ENCODE data around the gene NCAM1.

NCAM1 gene

DNA sequence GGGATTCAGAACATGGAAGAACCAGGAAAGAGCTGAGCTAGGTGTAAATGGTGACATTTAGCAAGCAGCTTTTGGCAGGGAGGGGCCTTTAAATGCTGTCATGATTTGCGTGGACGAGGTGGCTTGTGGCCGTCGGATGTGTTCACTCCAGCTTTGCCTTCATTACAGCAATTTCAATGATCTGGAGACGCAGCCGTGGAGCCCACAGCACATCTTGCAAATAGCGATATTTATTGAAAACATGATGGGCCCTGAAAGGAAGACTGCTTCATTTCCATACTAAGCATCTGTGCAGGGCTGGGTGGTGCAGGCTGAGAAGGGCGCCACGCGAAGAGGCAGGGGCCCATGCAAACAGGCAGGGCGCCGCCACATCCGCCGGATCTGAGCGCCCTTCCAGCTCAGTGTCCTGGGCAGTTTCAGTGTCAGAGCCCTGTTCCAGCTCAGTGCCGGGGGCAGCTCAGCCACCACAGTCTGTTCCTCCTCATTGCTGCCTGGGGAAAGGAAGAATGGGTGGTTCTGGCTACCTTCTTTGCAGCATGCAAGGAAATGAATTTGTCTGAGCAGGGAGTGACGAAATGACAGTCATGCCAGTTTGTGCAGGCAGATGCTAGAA lies 242.0 kb downstream of the NCAM1 start:
- Histone ChIP-seq H3K9me3 (no peaks in the 10 kb centered on the region), H3K36me3 (peaks cover 42% of the 10 kb centered on the region), H3K4me1 (peaks cover 34% of the 10 kb centered on the region), H3K27me3 (no peaks in the 10 kb centered on the region), H3K4me3 (ENCODE audit: low read depth, low read length) (no peak overlapping the region)
- peak; percentile 71 for DNase-seq
- TF ChIP-seq CTCF (IDR thresholded peaks at IDR 0.05; ENCODE audit: low read depth, low read length): no peak

DNA sequence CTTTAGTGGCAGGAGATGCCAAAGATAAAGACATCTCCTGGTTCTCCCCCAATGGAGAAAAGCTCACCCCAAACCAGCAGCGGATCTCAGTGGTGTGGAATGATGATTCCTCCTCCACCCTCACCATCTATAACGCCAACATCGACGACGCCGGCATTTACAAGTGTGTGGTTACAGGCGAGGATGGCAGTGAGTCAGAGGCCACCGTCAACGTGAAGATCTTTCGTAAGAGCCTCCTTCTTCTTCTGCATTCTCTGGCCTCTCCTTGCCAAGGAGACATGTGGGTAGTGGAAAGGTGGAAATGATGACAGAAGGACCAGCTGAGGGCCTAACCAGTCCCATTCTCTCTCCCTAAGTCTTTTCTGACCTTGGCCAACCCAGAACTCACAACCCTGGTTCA lies 243.1 kb downstream of the NCAM1 start:
- no peak for DNase-seq
- no peak overlapping the region for H3K4me3 ChIP-seq (ENCODE audit: low read depth, low read length)

DNA sequence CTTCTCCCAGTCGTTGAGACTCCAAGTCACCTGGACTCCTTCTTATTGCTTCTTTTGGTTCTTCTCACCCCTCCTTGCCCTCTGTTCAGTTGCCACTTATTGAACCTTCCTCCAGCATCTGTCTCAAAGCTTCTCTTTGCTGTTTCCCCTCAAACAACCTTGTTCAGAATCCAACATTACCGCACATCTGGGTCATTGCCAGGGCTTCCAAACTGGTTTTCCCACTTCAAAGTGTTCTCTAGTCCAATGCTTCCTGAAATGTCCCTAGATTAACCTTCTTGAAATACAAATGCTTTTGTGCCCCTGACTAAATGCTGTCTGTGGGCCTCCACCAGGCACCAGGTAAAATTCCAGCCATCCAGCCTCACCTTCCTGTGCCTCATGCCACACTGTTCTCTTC lies 252.3 kb downstream of the NCAM1 start:
- Histone ChIP-seq H3K36me3 (peaks cover 68% of the 10 kb centered on the region), H3K4me1 (no peaks in the 10 kb centered on the region), H3K27me3 (no peaks in the 10 kb centered on the region), H3K9me3 (no peaks in the 10 kb centered on the region), H3K4me3 (ENCODE audit: low read depth, low read length) (no peak overlapping the region)
- TF ChIP-seq CTCF (IDR thresholded peaks at IDR 0.05; ENCODE audit: low read depth, low read length): no peak
- DNase-seq: no peak

More for the DNA sequence above, 243.1 kb downstream of the NCAM1 start:
- Histone ChIP-seq H3K9me3 (no peaks in the 10 kb centered on the region), H3K27me3 (no peaks in the 10 kb centered on the region), H3K36me3 (peaks cover 50% of the 10 kb centered on the region), H3K4me1 (peaks cover 34% of the 10 kb centered on the region)
- TF ChIP-seq CTCF (IDR thresholded peaks at IDR 0.05; ENCODE audit: low read depth, low read length): no peak

- Histone ChIP-seq H3K4me3 (ENCODE audit: low read depth, low read length) (no peak overlapping the region), H3K9me3 (peaks cover 2% of the 10 kb centered on the region; the same call in 1 of the 2 replicates), H3K27me3 (no peaks in the 10 kb centered on the region), H3K4me1 (no peaks in the 10 kb centered on the region), H3K36me3 (peaks cover 74% of the 10 kb centered on the region)
- no peak for DNase-seq
- TF ChIP-seq CTCF (IDR thresholded peaks at IDR 0.05; ENCODE audit: low read depth, low read length): no peak
Observed at GRCh38 chr11:113222241-113222640, 261.0 kb downstream of the NCAM1 start.

DNA sequence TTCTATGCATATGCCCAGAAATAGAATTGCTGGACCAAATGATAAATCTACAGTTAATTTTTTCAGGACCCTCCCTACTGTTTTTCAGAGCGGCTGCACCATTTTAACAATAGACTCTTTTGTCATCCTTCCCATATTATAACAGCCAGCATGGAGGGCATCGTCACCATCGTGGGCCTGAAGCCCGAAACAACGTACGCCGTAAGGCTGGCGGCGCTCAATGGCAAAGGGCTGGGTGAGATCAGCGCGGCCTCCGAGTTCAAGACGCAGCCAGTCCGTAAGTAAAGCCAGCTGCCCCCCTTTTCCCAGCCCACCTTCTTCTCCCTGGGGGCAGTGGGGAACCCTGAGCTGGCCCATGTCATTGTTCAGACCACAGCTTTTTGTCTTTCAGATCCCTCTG lies 273.7 kb downstream of the NCAM1 start:
- no peak for TF ChIP-seq CTCF (IDR thresholded peaks at IDR 0.05; ENCODE audit: low read depth, low read length)
- Histone ChIP-seq H3K27me3 (no peaks in the 10 kb centered on the region), H3K36me3 (peaks cover 83% of the 10 kb centered on the region), H3K4me3 (ENCODE audit: low read depth, low read length) (no peak overlapping the region), H3K9me3 (no peaks in the 10 kb centered on the region), H3K4me1 (no peaks in the 10 kb centered on the region)
- no peak for DNase-seq

DNA sequence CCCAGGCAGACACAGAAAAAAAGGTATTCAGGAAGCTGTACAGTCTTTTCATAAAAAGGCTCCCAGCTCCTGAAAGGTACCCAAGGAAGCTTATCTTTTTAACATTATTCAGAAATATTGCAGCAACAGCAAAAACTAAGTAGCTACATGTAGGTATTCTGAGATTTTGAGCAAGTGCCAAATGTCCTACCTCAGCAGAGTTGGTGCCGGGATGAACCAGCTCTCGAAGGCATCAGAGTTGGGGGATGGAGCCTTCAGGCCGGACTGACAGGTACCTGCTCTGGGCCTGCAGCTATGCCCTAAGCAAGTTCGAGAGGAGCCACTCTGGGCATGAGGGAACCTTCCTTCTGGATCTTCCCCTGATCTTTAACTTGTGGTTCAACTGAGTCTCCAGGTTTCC lies 276.0 kb downstream of the NCAM1 start:
- no peak overlapping the region for H3K4me3 ChIP-seq (ENCODE audit: low read depth, low read length)
- peaks cover 78% of the 10 kb centered on the region for H3K36me3 ChIP-seq
- no peak for DNase-seq
- no peak for TF ChIP-seq CTCF (IDR thresholded peaks at IDR 0.05; ENCODE audit: low read depth, low read length)
- H3K4me1 ChIP-seq: peaks cover 11% of the 10 kb centered on the region
- no peaks in the 10 kb centered on the region for H3K9me3 ChIP-seq
- no peaks in the 10 kb centered on the region for H3K27me3 ChIP-seq

Data from BE2C (cell line).